Gastroesophageal sphincter (tissue), 3 donors: ENCODE results near the gene DLG3.

Experiments used
- POLR2A ChIP-seq, 2 donors: fragments of 450-650 bp; IDR thresholded peaks; one replicate each; pipeline ENCODE4 v1.6.1; 2017; ENCODE audit warnings: antibody characterized with exemption in 2 of 2, mild to moderate bottlenecking in 2 of 2, moderate library complexity in 1 of 2
- TF ChIP-seq, protein P1 (sequence below), 4 experiments: fragments of 200-600 bp in 2 of 4; fragments of 450-650 bp in 2 of 4; sonication (generic) in 1 of 4; IDR thresholded peaks; one replicate each; pipeline ENCODE4 v1.5.1; 2017 to 2019; ENCODE audit warnings: antibody characterized with exemption in 4 of 4, mild to moderate bottlenecking in 2 of 4, moderate library complexity in 2 of 4

DNA sequence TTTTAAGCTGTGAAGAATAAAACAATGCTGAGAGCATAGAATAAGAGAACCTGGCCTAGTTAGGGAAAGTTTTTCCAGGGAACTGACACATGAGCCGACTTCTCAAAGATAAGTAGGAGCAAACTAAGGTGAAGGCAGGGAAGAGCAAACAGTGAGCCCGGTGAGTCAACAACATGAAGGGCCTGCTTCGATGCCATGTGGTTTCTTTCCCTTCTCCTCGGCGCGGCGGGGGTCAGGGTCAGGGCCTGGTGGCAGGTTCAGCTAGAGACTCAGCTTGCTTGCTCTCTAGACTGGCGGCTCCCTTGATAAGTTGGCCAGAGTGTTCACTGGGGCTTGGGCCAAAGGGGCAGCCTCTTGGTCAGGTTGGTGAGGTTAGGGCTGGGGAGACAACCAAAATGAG is 81.1 kb downstream of the DLG3 start:
- no peak for TF ChIP-seq POLR2A (IDR thresholded peaks at IDR 0.05)
- TF ChIP-seq, protein P1, sequence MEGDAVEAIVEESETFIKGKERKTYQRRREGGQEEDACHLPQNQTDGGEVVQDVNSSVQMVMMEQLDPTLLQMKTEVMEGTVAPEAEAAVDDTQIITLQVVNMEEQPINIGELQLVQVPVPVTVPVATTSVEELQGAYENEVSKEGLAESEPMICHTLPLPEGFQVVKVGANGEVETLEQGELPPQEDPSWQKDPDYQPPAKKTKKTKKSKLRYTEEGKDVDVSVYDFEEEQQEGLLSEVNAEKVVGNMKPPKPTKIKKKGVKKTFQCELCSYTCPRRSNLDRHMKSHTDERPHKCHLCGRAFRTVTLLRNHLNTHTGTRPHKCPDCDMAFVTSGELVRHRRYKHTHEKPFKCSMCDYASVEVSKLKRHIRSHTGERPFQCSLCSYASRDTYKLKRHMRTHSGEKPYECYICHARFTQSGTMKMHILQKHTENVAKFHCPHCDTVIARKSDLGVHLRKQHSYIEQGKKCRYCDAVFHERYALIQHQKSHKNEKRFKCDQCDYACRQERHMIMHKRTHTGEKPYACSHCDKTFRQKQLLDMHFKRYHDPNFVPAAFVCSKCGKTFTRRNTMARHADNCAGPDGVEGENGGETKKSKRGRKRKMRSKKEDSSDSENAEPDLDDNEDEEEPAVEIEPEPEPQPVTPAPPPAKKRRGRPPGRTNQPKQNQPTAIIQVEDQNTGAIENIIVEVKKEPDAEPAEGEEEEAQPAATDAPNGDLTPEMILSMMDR (IDR thresholded peaks at IDR 0.05), result no peak
